Left lung (tissue), 10 donors: ENCODE measurements around the gene ARFGAP2. TPM values are rescaled to one million over a fixed set of nuclear protein-coding genes. Genes with fewer than 3 reads are reported as not detected.
A peak's percentile ranks its signal among the peaks of the same experiment; 100 is the strongest.
"Not testable (repeated sequence)": the region's sequence is repeated elsewhere in the genome, so short reads cannot be mapped to it uniquely, and the experiment has no call there.

ENCODE experiments used
- ATAC-seq: fragments of 200-7000 bp; cut with Tn5 transposase; one replicate; pipeline ENCODE4 v1.9.1; 2020; ENCODE audit warnings: moderate library complexity
- DNase-seq, 4 donors: peaks; one replicate each; pipeline ENCODE4 v3.0.0-alpha.2; 2013 to 2020
- H3K27ac ChIP-seq, 2 donors: fragments of 200-600 bp; sonication (generic) in 1 of 2; one replicate each; pipeline versions ENCODE4 v1.5.0 to v1.8.0; 2020 to 2021
- H3K27me3 ChIP-seq, 2 donors: fragments of 200-600 bp; sonication (generic) in 1 of 2; one replicate each; pipeline versions ENCODE4 v1.5.0 to v1.8.0; 2020 to 2021
- H3K36me3 ChIP-seq, 2 donors: fragments of 200-600 bp; sonication (generic) in 1 of 2; one replicate each; pipeline versions ENCODE4 v1.5.0 to v1.8.0; 2020 to 2021
- H3K4me1 ChIP-seq, 2 donors: fragments of 200-600 bp; one replicate each; pipeline ENCODE4 v1.8.0; 2021
- H3K4me3 ChIP-seq, 2 donors: fragments of 200-600 bp; sonication (generic) in 1 of 2; one replicate each; pipeline versions ENCODE4 v1.5.0 to v1.8.0; 2020 to 2021; ENCODE audit warnings: mild to moderate bottlenecking in 1 of 2
- H3K9me3 ChIP-seq, 2 donors: fragments of 200-600 bp; sonication (generic) in 1 of 2; one replicate each; pipeline versions ENCODE4 v1.5.0 to v1.8.0; 2020 to 2021
- CTCF ChIP-seq, 2 donors: fragments of 200-600 bp; sonication (generic) in 1 of 2; IDR thresholded peaks; one replicate each; pipeline versions ENCODE4 v1.5.0 to v1.8.0; 2021; ENCODE audit warnings: antibody characterized with exemption in 2 of 2
- intact Hi-C, 2 donors: fragments of 100-400 bp; cut with DNase I; formaldehyde crosslinking; loops; one replicate each; pipeline versions ENCODE4 v1.11.2 to v1.14.2; 2022
- polyA plus RNA-seq, 6 donors: library from polyadenylated mRNA; unstranded; fragments of 120-200 nt; gene quantifications; one replicate each; pipeline ENCODE4 v1.2.1, GENCODE V29; 2013; ENCODE audit not compliant: insufficient read length in 6 of 6
- total RNA-seq, 2 donors: library from RNA; stranded (reverse); fragmentation: NEBNext Ultra II Directional; extraction: Animal tissue kit (Norgen Biotek cat#: 25700); gene quantifications; one replicate each; pipeline ENCODE4 v1.2.1, GENCODE V29; 2021
- donor health status: DM: no; HTN: yes; CAD: no.
- donor health status: DM: no; HTN: no; CAD: no.

Gene ARFGAP2
- total and polyA plus RNA-seq, 8 donors, result 79.1 to 103 (median 92.4) TPM

- ATAC-seq (no peak), DNase-seq (no peak)
- Histone ChIP-seq H3K4me1 (no peaks in the 10 kb centered on the region), H3K36me3 (no peaks in the 10 kb centered on the region), H3K4me3 (no peak overlapping the region), H3K27ac (no peak overlapping the region), H3K9me3 (no peaks in the 10 kb centered on the region), H3K27me3 (no peaks in the 10 kb centered on the region)
- TF ChIP-seq CTCF (IDR thresholded peaks at IDR 0.05), result no peak
- intact Hi-C loops, result no loop called here
Observed at GRCh38 chr11:47201015-47201414, 24.3 kb upstream of the ARFGAP2 start.

GRCh38 chr11:47198161-47198560, 21.5 kb upstream of the ARFGAP2 start:
- not testable (repeated sequence) for H3K27me3 ChIP-seq, DNase-seq

GRCh38 chr11:47192111-47192510, 15.4 kb upstream of the ARFGAP2 start:
- TF ChIP-seq CTCF (IDR thresholded peaks at IDR 0.05), result no peak
- H3K36me3 ChIP-seq, result no peaks in the 10 kb centered on the region
- H3K27ac ChIP-seq, result no peak overlapping the region
- intact Hi-C loops, result no loop called here
- H3K4me1 ChIP-seq, result peaks cover 12 to 14% of the 10 kb centered on the region in 2 donors
- H3K9me3 ChIP-seq, result no peaks in the 10 kb centered on the region
- no peak overlapping the region for H3K4me3 ChIP-seq
- peaks cover 0 to 23% of the 10 kb centered on the region in 2 donors for H3K27me3 ChIP-seq
- DNase-seq (no peak), ATAC-seq (no peak)

More at GRCh38 chr11:47198161-47198560, 21.5 kb upstream of the ARFGAP2 start:
- H3K4me3 ChIP-seq, H3K36me3 ChIP-seq, H3K27ac ChIP-seq, H3K9me3 ChIP-seq, H3K4me1 ChIP-seq, ATAC-seq, intact Hi-C loops: not testable (repeated sequence)

- ATAC-seq, H3K27ac ChIP-seq, H3K4me3 ChIP-seq, DNase-seq, H3K9me3 ChIP-seq, H3K36me3 ChIP-seq, intact Hi-C loops: not testable (repeated sequence)
- peaks cover 0 to 32% of the 10 kb centered on the region in 2 donors for H3K27me3 ChIP-seq
- H3K4me1 ChIP-seq, result peaks cover 12 to 22% of the 10 kb centered on the region in 2 donors
Observed at GRCh38 chr11:47191137-47191536, 14.5 kb upstream of the ARFGAP2 start.

- DNase-seq (peak in 1 of 4 donors; percentile 58), ATAC-seq (peak; percentile 38)
- Histone ChIP-seq H3K4me1 (peaks cover 18 to 30% of the 10 kb centered on the region in 2 donors), H3K27me3 (peaks cover 4 to 51% of the 10 kb centered on the region in 2 donors), H3K9me3 (no peaks in the 10 kb centered on the region), H3K4me3 (no peak overlapping the region), H3K27ac (peak overlapping the region in 1 of 2 donors; percentile 50), H3K36me3 (no peaks in the 10 kb centered on the region)
- intact Hi-C loops, result no loop called here
- TF ChIP-seq CTCF (IDR thresholded peaks at IDR 0.05), result no peak
Observed at GRCh38 chr11:47189100-47189834, 12.6 kb upstream of the ARFGAP2 start.

GRCh38 chr11:47188259-47188658, 11.6 kb upstream of the ARFGAP2 start:
- Histone ChIP-seq H3K27ac (peak overlapping the region; percentile 35 to 49), H3K4me3 (no peak overlapping the region), H3K27me3 (peaks cover 4 to 58% of the 10 kb centered on the region in 2 donors), H3K4me1 (peaks cover 18 to 30% of the 10 kb centered on the region in 2 donors), H3K36me3 (no peaks in the 10 kb centered on the region), H3K9me3 (no peaks in the 10 kb centered on the region)
- TF ChIP-seq CTCF (IDR thresholded peaks at IDR 0.05), result no peak
- intact Hi-C loops, result no loop called here
- no peak for ATAC-seq
- peak in 1 of 4 donors; percentile 25 for DNase-seq
